CD4-positive, alpha-beta T cell treated with Interleukin-6 at 100 ng/mL for 8 hours (primary cell): ENCODE measurements around the gene SCML1.
"Not testable (repeated sequence)": the region's sequence is repeated elsewhere in the genome, so short reads cannot be mapped to it uniquely, and the experiment has no call there.

ENCODE experiments used
- DNase-seq: peaks from one replicate; pipeline ENCODE4 v3.0.0-alpha.2; 2020; ENCODE audit warnings: mixed read lengths, low spot score

SCML1 gene

GRCh38 chrX:17738737-17739535 lies 1.6 kb downstream of the SCML1 start:
- no peak for DNase-seq

GRCh38 chrX:17740137-17741122 lies 3.1 kb downstream of the SCML1 start:
- DNase-seq, result no peak

DNA sequence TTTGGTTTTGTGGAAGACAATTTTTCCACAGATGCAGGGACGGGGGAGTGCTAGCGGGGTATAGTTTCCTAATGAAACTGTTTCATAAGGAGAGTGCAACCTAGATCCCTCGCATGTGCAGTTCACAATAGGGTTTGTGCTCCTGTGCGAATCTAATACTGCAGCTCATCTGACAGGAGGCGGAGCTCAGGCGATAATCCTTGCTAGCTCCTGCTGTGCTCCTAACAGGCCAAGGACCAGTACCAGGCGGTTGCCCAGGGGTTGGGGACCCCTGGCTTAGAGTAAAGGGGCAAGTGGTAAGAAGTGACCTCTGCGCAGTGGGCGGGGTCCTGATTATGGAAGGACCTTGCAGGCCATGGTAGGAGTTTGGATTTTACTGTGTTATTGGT lies 3.8 kb downstream of the SCML1 start:
- no peak for DNase-seq

- DNase-seq, result no peak
Measured at GRCh38 chrX:17743913-17744312, 6.6 kb downstream of the SCML1 start.

GRCh38 chrX:17744896-17745523 lies 7.7 kb downstream of the SCML1 start:
- DNase-seq, result no peak

DNA sequence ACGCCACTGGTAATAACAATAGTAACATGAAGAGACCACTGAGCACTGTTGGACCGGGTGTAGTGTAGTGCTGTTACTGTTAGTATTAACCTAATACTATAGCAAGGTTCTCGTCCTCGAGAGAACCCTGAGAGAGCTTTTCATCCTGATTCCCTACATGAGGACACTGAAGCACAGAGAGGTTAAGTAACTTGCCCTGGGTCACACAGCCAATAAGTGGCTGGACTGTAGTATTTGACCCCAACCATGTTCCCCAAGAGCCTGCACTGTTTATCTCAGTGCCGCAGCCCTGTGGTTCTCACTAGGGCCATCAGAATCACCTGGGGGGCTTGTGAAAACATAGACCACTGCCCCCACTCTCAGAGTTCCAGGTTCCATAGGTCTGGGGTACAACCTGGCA lies 10.4 kb downstream of the SCML1 start:
- DNase-seq, result no peak

- no peak for DNase-seq
Measured at GRCh38 chrX:17748684-17749083, 11.4 kb downstream of the SCML1 start.

GRCh38 chrX:17750436-17750835 lies 13.1 kb downstream of the SCML1 start:
- DNase-seq, result no peak

- no peak for DNase-seq
Measured at GRCh38 chrX:17758382-17758781, 21.1 kb downstream of the SCML1 start.

GRCh38 chrX:17759990-17760389 lies 22.7 kb downstream of the SCML1 start:
- DNase-seq, result no peak

DNA sequence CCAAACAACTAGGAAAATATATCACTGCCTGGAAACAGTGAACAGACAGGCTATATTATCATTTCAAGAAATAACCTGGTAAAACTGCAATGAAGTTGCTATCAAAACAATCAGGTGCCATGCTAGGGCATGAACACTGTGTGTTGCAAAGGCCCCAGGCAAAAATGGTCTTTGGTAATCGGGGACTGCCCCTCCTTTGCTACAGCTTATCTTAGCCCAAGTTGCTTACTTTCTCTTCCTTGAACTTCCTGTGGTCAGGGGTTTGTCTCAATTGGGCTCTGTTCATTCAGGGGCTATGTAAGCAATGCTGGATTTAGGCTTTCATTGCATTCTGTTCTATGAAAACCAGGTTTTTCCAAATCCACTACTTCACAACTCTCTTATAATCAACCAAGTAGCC lies 30.4 kb downstream of the SCML1 start:
- no peak for DNase-seq

- no peak for DNase-seq
Measured at GRCh38 chrX:17768997-17769396, 31.7 kb downstream of the SCML1 start.

- DNase-seq, result peak; percentile 19
Measured at GRCh38 chrX:17769701-17770269, 32.5 kb downstream of the SCML1 start.

DNA sequence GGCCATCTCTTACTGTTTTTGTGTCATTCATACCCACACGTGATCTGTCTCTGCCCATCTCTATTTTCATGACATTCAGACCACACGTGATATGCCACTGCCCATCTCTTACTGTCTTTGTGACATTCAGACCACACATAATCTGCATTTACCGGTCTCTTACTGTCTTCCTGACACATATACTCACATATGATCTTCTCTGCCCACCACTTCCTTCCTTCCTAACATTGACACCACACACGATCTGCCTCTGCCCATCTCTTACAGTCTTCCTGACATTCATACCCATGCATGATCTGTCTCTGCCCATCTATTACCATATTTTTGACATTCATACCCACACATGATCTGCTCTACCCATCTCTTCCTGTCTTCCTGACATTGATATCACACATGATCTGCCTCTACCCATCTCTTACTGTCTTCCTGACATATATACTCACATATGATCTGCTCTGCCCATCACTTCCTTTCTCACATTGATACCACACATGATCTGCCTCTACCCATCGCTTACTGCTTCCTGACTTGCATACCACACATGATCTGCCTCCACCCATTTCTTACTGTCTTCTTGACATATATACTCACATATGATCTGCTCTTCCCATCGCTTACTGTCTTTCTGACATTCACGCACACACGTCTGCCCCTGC lies 36.1 kb downstream of the SCML1 start:
- no peak for DNase-seq

DNA sequence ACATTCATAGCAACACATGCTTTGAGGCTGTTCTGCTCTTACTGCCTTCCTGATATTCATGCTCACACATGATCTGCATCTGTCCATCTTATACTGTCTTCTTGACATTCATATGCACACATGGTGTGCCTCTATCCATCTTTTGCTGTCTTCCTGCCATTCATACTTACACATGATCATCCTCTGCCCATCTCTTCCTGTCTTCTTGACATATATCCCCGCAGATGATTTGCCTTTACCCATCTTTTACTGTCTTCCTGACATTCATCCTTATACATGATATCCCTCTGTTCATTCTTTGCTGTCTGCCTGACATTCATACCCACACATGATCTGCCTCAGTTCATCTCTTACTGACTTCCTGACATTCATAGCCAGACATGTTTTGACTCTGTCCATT lies 36.8 kb downstream of the SCML1 start:
- DNase-seq, result no peak

DNA sequence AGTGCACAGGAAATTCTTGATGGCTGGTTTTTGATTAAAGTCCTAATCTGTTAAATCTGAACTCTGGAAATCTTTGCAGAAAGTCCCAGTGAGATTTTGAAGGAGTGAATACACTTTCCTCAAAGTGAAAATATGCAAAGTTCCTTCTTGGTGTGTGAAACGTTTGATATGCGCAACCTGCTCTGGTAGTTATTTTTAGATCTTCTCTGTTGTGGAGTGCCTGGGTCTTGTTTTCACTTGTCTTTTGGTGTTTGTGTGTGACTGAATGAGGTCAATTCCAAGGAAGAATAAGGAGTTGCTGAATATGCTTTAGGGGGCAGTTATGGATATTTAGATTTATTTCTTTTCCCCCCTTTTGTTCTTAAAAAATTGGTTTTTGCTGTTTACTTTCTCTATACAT lies 41.7 kb downstream of the SCML1 start:
- no peak for DNase-seq

DNA sequence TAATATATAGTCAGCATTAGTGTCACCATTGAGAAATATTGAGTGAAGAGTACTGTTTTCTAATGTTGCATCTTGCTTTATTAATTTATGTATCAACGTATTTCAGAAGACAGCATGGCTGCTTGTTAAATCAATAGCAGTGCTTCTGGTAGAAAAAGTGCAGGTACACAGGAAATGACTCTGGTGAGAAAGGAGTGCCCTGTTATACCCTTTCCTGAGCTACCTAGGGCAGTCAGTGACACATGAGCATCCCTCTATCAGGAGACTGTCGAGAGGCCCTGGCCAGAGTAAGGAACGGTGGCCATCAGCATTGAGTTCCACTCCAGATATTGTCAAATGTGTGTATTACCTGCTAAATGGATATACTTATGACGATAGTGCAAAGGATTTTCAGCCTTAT lies 42.1 kb downstream of the SCML1 start:
- no peak for DNase-seq

- DNase-seq, result not testable (repeated sequence)
Measured at GRCh38 chrX:17786554-17787347, 49.5 kb downstream of the SCML1 start.

GRCh38 chrX:17787557-17787956 lies 50.3 kb downstream of the SCML1 start:
- DNase-seq, result no peak

DNA sequence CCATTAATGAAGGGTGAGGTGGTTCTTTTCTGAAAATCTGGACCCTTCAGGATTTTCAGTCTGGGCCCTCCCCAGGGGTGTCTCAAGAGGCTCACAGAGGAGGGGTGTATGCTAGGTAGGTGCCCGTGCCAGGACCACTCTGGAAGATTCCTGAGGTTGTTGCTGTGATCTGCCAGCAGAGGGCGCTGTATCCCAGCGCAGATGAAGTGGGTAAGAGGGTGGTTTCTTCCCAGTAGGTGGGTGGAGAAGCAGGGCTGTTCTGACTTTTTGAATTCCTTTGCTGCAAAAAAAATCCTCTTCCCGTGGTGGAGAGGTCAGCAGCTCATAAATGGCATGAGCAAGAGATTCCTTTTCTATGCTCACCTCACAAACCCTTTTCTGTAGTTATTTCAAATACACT lies 51.1 kb downstream of the SCML1 start:
- DNase-seq, result peak; percentile 21
